ENCODE data around the gene GPRASP1. TPM values are rescaled to one million over a fixed set of nuclear protein-coding genes. Genes with fewer than 3 reads are reported as not detected.
"Not testable (repeated sequence)": the region's sequence is repeated elsewhere in the genome, so short reads cannot be mapped to it uniquely, and the experiment has no call there.

Gene GPRASP1
- total and polyA plus RNA-seq, 5 donors from 2014 or later: 2.5 to 27.0 (median 4.9) TPM

DNA sequence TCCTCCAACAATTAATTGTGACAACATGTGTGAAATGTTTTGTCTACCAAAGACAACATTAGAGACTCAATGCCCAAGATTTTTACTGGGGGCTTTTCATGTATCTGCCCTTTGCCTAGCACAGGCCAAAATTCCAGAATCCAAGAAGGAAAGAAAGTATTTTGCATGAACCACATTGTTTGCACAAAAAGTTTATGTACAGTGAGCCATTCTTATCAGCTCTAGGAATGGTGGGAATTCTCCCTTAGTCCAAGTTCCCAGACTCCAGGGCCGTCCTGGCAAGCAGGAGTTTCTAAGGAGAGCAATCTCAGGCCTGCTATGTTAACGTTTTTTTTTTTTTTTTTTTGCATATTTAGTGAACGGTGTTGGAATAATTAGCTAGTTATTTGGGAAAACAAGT is 21.6 kb downstream of the GPRASP1 start:
- H3K9me3 ChIP-seq (ENCODE audit: control insufficient read depth in 2 of 2, low read length in 2 of 2): peaks cover 0 to 1% of the 10 kb centered on the region in 2 experiments
- ATAC-seq (ENCODE audit: low read depth in 2 of 2): no peak
- Mint-ChIP-seq H3K4me1 (peaks cover 0 to 13% (median 7%) of the 10 kb centered on the region in 4 donors), H3K27ac (no peak overlapping the region), H3K36me3 (peaks cover 4% of the 10 kb centered on the region), H3K27me3 (no peaks in the 10 kb centered on the region), H3K4me3 (no peak overlapping the region), H3K9me3 (peaks cover 0 to 6% (median 3%) of the 10 kb centered on the region in 7 donors)
- no peak overlapping the region for H3K4me3 ChIP-seq (ENCODE audit: low read depth, low read length)
- DNase-seq: no peak
- peaks cover 2% of the 10 kb centered on the region for H3K36me3 ChIP-seq (ENCODE audit: control insufficient read depth, insufficient read depth, low read length)
- H3K27ac ChIP-seq (ENCODE audit: insufficient read depth, low read length, poor library complexity, severe bottlenecking): no peak overlapping the region
- H3K27me3 ChIP-seq (ENCODE audit: control insufficient read depth, insufficient read depth, low read length): no peaks in the 10 kb centered on the region
- no peaks in the 10 kb centered on the region for H3K4me1 ChIP-seq (ENCODE audit: control insufficient read depth, insufficient read depth, low read length, poor library complexity, severe bottlenecking)

DNA sequence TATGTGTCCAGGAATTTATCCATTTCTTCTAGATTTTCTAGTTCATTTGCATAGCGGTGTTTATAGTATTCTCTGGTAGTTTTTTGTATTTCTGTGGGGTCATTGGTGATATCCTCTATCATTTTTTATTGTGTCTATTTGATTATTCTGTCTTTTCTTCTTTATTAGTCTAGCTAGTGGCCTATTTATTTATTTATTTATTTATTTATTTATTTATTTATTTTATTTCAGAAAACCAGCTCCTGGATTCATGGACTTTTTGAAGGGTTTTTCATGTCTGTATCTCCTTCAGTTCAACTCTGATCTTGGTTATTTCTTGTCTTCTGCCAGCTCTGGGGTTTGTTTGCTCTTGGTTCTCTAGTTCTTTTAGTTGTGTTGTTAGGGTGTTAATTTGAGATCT is 26.2 kb downstream of the GPRASP1 start:
- H3K27ac Mint-ChIP-seq; H3K4me1 ChIP-seq (ENCODE audit: control insufficient read depth, insufficient read depth, low read length, poor library complexity, severe bottlenecking); H3K27me3 ChIP-seq (ENCODE audit: control insufficient read depth, insufficient read depth, low read length); H3K4me3 ChIP-seq (ENCODE audit: low read depth, low read length); DNase-seq; H3K9me3 ChIP-seq (ENCODE audit: control insufficient read depth in 2 of 2, low read length in 2 of 2); ATAC-seq (ENCODE audit: low read depth in 2 of 2); H3K27ac ChIP-seq (ENCODE audit: insufficient read depth, low read length, poor library complexity, severe bottlenecking); H3K27me3 Mint-ChIP-seq; H3K36me3 Mint-ChIP-seq; H3K36me3 ChIP-seq (ENCODE audit: control insufficient read depth, insufficient read depth, low read length); H3K9me3 Mint-ChIP-seq: not testable (repeated sequence)
- Mint-ChIP-seq H3K4me1 (peaks cover 0 to 10% (median 4%) of the 10 kb centered on the region in 4 donors), H3K4me3 (peak overlapping the region in 1 of 4 donors; percentile 7)

DNA sequence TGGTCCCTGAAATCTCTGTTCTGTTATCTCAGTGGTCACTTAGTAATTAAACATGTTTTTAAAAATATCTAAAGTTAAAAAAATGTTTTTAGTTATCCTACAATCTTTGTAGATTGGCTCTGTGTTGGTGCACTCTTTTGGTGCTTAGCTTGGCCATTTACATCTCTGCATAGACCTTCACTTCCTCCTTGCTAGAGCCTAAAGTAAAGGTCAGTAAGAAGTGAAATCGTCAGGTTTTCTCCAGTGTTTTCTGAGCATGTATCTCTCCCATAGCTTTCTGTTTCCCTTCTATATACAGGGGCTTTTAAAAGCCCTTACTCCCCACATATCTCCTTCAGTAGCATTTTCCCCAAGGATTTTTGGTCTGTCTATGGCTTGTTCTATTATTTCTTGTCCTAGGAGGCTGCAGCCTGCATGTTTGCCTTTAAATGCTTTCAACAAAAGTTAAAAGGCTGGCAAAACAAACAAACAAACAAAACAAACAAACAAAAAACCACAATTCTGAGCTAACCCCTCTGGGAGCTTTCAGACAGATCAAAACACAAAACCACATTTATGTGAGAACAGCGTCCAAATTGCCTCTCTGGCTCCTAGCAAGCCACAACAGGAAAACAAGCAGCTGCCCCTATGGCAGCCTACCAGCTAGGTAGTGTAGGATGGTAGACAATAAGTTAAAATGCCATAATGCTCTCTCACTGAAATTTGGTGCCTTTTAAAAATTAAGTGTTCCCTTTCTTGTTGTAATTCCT is 33.7 kb downstream of the GPRASP1 start:
- no peaks in the 10 kb centered on the region for H3K4me1 ChIP-seq (ENCODE audit: control insufficient read depth, insufficient read depth, low read length, poor library complexity, severe bottlenecking)
- DNase-seq (no peak), ATAC-seq (ENCODE audit: low read depth in 2 of 2) (no peak)
- peaks cover 6 to 8% of the 10 kb centered on the region in 2 experiments for H3K9me3 ChIP-seq (ENCODE audit: control insufficient read depth in 2 of 2, low read length in 2 of 2)
- peaks cover 0 to 7% (median 3%) of the 10 kb centered on the region in 4 donors for H3K4me1 Mint-ChIP-seq
- no peak overlapping the region for H3K4me3 Mint-ChIP-seq
- H3K27me3 ChIP-seq (ENCODE audit: control insufficient read depth, insufficient read depth, low read length): no peaks in the 10 kb centered on the region
- H3K27ac Mint-ChIP-seq: no peak overlapping the region
- no peaks in the 10 kb centered on the region for H3K27me3 Mint-ChIP-seq
- H3K9me3 Mint-ChIP-seq: peaks cover 0 to 14% (median 5%) of the 10 kb centered on the region in 7 donors
- H3K36me3 Mint-ChIP-seq: no peaks in the 10 kb centered on the region
- no peak overlapping the region for H3K27ac ChIP-seq (ENCODE audit: insufficient read depth, low read length, poor library complexity, severe bottlenecking)
- no peak overlapping the region for H3K4me3 ChIP-seq (ENCODE audit: low read depth, low read length)
- H3K36me3 ChIP-seq (ENCODE audit: control insufficient read depth, insufficient read depth, low read length): no peaks in the 10 kb centered on the region

DNA sequence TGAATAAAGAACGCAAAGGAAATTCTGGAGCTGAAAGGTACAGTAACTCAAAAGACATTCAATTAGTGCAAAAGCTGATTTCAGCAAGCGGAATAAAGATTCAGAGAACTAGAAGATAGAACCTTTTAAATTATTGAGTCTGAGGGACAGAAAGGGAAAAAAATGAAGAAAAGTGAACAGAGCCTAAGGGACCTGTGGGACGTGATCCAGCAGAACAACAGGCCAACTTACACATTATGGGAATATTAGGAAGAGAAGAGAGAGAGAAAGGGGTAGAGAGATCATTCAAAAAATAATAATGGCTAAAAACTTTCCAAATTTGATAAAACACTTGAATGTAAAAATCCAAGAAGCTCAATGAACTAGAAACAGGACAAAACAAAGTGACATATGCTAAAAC is 43.5 kb downstream of the GPRASP1 start:
- no peaks in the 10 kb centered on the region for H3K4me1 ChIP-seq (ENCODE audit: control insufficient read depth, insufficient read depth, low read length, poor library complexity, severe bottlenecking)
- Mint-ChIP-seq H3K4me1 (peaks cover 0 to 3% (median 0%) of the 10 kb centered on the region in 4 donors), H3K27ac (no peak overlapping the region), H3K27me3 (peaks cover 5% of the 10 kb centered on the region), H3K9me3 (peaks cover 0 to 1% (median 0%) of the 10 kb centered on the region in 7 donors), H3K36me3 (no peaks in the 10 kb centered on the region), H3K4me3 (no peak overlapping the region)
- no peak overlapping the region for H3K4me3 ChIP-seq (ENCODE audit: low read depth, low read length)
- no peak for ATAC-seq (ENCODE audit: low read depth in 2 of 2)
- no peaks in the 10 kb centered on the region for H3K36me3 ChIP-seq (ENCODE audit: control insufficient read depth, insufficient read depth, low read length)
- no peaks in the 10 kb centered on the region for H3K27me3 ChIP-seq (ENCODE audit: control insufficient read depth, insufficient read depth, low read length)
- DNase-seq: no peak
- H3K27ac ChIP-seq (ENCODE audit: insufficient read depth, low read length, poor library complexity, severe bottlenecking): no peak overlapping the region
- H3K9me3 ChIP-seq (ENCODE audit: control insufficient read depth in 2 of 2, low read length in 2 of 2): no peaks in the 10 kb centered on the region

DNA sequence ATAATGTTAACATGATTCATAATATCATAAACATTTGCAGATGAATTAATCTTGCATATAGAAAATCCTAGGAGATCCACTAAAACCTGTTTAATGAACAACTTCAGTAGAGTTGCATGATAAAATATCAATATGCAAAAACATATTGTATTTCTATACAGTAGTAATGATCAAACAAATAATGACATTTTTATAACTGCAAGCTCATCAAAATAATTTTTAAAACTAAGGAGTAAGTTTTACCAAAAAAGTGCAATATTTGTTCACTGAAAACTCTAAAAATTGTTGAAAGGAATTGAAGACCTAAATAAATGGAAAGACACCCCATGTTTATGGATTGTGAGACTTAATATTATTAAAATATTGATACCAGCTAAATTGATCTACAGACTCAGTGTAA is 45.0 kb downstream of the GPRASP1 start:
- Mint-ChIP-seq H3K4me1 (peaks cover 0 to 3% (median 0%) of the 10 kb centered on the region in 4 donors), H3K9me3 (peaks cover 0 to 1% (median 0%) of the 10 kb centered on the region in 7 donors), H3K27me3 (peaks cover 6% of the 10 kb centered on the region), H3K27ac (no peak overlapping the region), H3K4me3 (no peak overlapping the region), H3K36me3 (no peaks in the 10 kb centered on the region)
- Histone ChIP-seq H3K27me3 (ENCODE audit: control insufficient read depth, insufficient read depth, low read length) (no peaks in the 10 kb centered on the region), H3K4me3 (ENCODE audit: low read depth, low read length) (no peak overlapping the region), H3K27ac (ENCODE audit: insufficient read depth, low read length, poor library complexity, severe bottlenecking) (no peak overlapping the region), H3K36me3 (ENCODE audit: control insufficient read depth, insufficient read depth, low read length) (no peaks in the 10 kb centered on the region), H3K4me1 (ENCODE audit: control insufficient read depth, insufficient read depth, low read length, poor library complexity, severe bottlenecking) (no peaks in the 10 kb centered on the region), H3K9me3 (ENCODE audit: control insufficient read depth in 2 of 2, low read length in 2 of 2) (no peaks in the 10 kb centered on the region)
- ATAC-seq (ENCODE audit: low read depth in 2 of 2) (no peak), DNase-seq (no peak)

DNA sequence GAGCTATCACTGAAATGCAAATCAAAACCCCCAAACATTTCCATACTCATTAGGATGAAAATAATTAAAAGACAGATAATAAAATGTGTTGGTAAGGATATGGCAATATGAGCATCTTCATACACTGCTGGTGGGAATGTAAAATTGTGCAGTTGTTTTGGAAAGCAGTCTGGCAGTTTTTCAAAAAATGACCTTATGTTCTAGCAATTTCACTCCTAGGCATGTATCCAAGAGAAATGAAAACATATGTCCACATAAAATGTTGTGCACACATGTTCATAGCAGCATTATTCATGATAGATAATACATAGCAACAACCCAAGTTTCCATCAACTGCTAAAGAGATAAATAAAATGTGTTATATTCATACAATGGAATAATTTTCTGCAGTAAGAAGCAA is 46.2 kb downstream of the GPRASP1 start:
- Mint-ChIP-seq H3K27ac (no peak overlapping the region), H3K4me3 (no peak overlapping the region), H3K36me3 (no peaks in the 10 kb centered on the region), H3K27me3 (peaks cover 10% of the 10 kb centered on the region), H3K4me1 (peaks cover 0 to 3% (median 0%) of the 10 kb centered on the region in 4 donors), H3K9me3 (peaks cover 0 to 3% (median 0%) of the 10 kb centered on the region in 7 donors)
- Histone ChIP-seq H3K27ac (ENCODE audit: insufficient read depth, low read length, poor library complexity, severe bottlenecking) (no peak overlapping the region), H3K36me3 (ENCODE audit: control insufficient read depth, insufficient read depth, low read length) (no peaks in the 10 kb centered on the region), H3K4me3 (ENCODE audit: low read depth, low read length) (no peak overlapping the region), H3K9me3 (ENCODE audit: control insufficient read depth in 2 of 2, low read length in 2 of 2) (no peaks in the 10 kb centered on the region), H3K4me1 (ENCODE audit: control insufficient read depth, insufficient read depth, low read length, poor library complexity, severe bottlenecking) (no peaks in the 10 kb centered on the region), H3K27me3 (ENCODE audit: control insufficient read depth, insufficient read depth, low read length) (no peaks in the 10 kb centered on the region)
- ATAC-seq (ENCODE audit: low read depth in 2 of 2): no peak
- DNase-seq: no peak

Other genes with a start within 250 kb of the GPRASP1 start
- not detected for gene NXF2B, start 211.5 kb upstream of the GPRASP1 start, total RNA-seq
- not detected for gene NXF2B, start 211.5 kb upstream of the GPRASP1 start, polyA plus RNA-seq
- gene TCP11X2, start 179.7 kb upstream of the GPRASP1 start, total RNA-seq: not detected
- gene TCP11X2, start 179.7 kb upstream of the GPRASP1 start, polyA plus RNA-seq: not detected
- not detected for gene TMSB15A, start 134.7 kb upstream of the GPRASP1 start, total RNA-seq
- not detected for gene TMSB15A, start 134.7 kb upstream of the GPRASP1 start, polyA plus RNA-seq
- 11.0 TPM for gene ARMCX5, start 52.0 kb upstream of the GPRASP1 start, total RNA-seq
- 10 to 100 TPM in 2 of 4 donors, 1 to 10 TPM in 2; 6.2 to 12.4 (median 10.1) TPM for gene ARMCX5, start 52.0 kb upstream of the GPRASP1 start, polyA plus RNA-seq
- 1.2 TPM for gene GPRASP2, start 61.0 kb downstream of the GPRASP1 start, total RNA-seq
- 1 to 10 TPM; 2.3 to 3.5 (median 2.7) TPM for gene GPRASP2, start 61.0 kb downstream of the GPRASP1 start, polyA plus RNA-seq
- gene GPRASP3, start 69.3 kb downstream of the GPRASP1 start, total RNA-seq: 2.1 TPM
- 1 to 10 TPM in 2 of 4 donors, under 1 TPM in 2; 0.30 to 2.0 (median 0.98) TPM for gene GPRASP3, start 69.3 kb downstream of the GPRASP1 start, polyA plus RNA-seq

Measured in CD4-positive, CD25-positive, alpha-beta regulatory T cell (primary cell).